T-helper 1 cell treated with Interleukin-12 subunit alpha and Interleukin-12 subunit beta and Interleukin-4 antibody, amounts not matched to agents 30 μg/mL and 1 μg/mL, for 36 hours (primary cell): ENCODE measurements around the gene PEA15.

Experiments used
- H3K27ac Mint-ChIP-seq: one replicate; pipeline ENCODE4 v1.8.0; 2021; ENCODE audit warnings: mild to moderate bottlenecking, mixed read lengths
- H3K27me3 Mint-ChIP-seq: one replicate; pipeline ENCODE4 v1.8.0; 2021; ENCODE audit warnings: low read depth, mixed read lengths
- H3K36me3 Mint-ChIP-seq: one replicate; pipeline ENCODE4 v1.8.0; 2021; ENCODE audit warnings: low read depth, mixed read lengths
- H3K4me1 Mint-ChIP-seq: one replicate; pipeline ENCODE4 v1.8.0; 2021; ENCODE audit warnings: low read depth, mixed read lengths
- H3K4me3 Mint-ChIP-seq: one replicate; pipeline ENCODE4 v1.8.0; 2021; ENCODE audit warnings: mild to moderate bottlenecking, moderate library complexity, mixed read lengths
- H3K9me3 Mint-ChIP-seq: one replicate; pipeline ENCODE4 v1.8.0; 2021; ENCODE audit warnings: mixed read lengths

Gene PEA15

DNA sequence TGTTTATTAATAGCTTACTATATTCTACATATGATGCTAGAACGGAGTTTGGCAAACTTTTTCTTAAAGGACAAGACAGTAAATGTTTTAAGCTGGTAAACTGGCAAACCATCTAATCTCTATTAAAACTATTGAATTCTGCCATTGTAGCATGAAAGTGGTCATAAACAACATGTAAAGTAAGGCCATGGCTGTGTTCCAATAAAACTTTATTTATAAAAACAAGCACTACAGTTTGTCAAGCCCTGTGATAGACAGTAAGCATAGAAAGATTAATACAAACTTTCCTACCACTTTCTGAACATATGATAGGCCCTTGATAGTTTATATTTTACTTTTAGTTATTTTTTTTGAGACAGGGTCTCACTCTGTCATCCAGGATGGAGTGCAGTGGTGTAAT, 22.4 kb downstream of the PEA15 start:
- Mint-ChIP-seq H3K36me3 (peaks cover 32% of the 10 kb centered on the region), H3K27me3 (no peaks in the 10 kb centered on the region), H3K4me3 (no peak overlapping the region), H3K27ac (no peak overlapping the region), H3K4me1 (no peaks in the 10 kb centered on the region), H3K9me3 (no peaks in the 10 kb centered on the region)

GRCh38 chr1:160228431-160228830, 23.2 kb downstream of the PEA15 start:
- no peak overlapping the region for H3K4me3 Mint-ChIP-seq
- H3K27ac Mint-ChIP-seq: no peak overlapping the region
- no peaks in the 10 kb centered on the region for H3K9me3 Mint-ChIP-seq
- peaks cover 29% of the 10 kb centered on the region for H3K36me3 Mint-ChIP-seq
- H3K4me1 Mint-ChIP-seq: no peaks in the 10 kb centered on the region
- no peaks in the 10 kb centered on the region for H3K27me3 Mint-ChIP-seq

DNA sequence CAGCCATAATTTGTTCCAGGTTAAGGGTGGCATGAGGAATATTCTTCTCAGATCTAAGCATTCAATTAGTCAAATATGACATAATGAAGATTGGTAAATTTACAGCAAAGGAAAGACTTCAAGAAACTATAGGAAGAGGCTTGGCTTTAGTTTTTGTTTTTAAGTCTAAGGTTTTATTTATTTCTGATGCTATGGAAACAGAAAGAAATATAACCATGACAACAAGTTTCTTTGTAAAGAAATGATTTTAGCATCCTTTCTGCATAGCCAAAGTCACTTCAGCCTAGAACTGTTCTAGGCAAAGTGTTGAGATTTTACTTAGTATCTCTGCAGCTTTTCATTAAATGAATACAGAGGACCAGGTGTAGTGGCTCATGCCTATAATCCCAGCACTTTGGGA, 27.7 kb downstream of the PEA15 start:
- peaks cover 5% of the 10 kb centered on the region for H3K4me1 Mint-ChIP-seq
- H3K27me3 Mint-ChIP-seq: no peaks in the 10 kb centered on the region
- H3K36me3 Mint-ChIP-seq: peaks cover 38% of the 10 kb centered on the region

DNA sequence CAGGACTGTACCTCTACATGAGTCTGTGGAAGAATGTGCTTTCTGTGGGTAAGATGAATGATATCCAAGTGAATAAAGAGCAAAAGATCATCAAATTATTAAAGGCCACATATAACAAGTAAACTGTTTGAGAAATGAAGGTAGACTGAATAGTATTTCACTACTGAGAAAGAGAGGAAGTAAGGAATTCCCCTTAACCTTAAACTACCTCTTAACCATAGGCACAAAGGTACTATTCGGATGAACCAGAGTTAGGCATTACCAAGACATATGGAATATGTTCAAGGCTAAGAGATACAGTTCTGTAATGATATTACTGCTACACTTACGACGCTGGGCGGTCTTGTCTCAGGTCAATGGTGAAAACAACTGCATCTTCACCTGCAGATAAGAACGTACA, 31.6 kb downstream of the PEA15 start:
- H3K4me1 Mint-ChIP-seq: peaks cover 12% of the 10 kb centered on the region
- H3K36me3 Mint-ChIP-seq: peaks cover 41% of the 10 kb centered on the region
- no peak overlapping the region for H3K4me3 Mint-ChIP-seq
- H3K27ac Mint-ChIP-seq: no peak overlapping the region
- no peaks in the 10 kb centered on the region for H3K9me3 Mint-ChIP-seq
- H3K27me3 Mint-ChIP-seq: no peaks in the 10 kb centered on the region

More for the DNA sequence above, 27.7 kb downstream of the PEA15 start:
- H3K27ac Mint-ChIP-seq: no peak overlapping the region
- no peak overlapping the region for H3K4me3 Mint-ChIP-seq
- no peaks in the 10 kb centered on the region for H3K9me3 Mint-ChIP-seq

DNA sequence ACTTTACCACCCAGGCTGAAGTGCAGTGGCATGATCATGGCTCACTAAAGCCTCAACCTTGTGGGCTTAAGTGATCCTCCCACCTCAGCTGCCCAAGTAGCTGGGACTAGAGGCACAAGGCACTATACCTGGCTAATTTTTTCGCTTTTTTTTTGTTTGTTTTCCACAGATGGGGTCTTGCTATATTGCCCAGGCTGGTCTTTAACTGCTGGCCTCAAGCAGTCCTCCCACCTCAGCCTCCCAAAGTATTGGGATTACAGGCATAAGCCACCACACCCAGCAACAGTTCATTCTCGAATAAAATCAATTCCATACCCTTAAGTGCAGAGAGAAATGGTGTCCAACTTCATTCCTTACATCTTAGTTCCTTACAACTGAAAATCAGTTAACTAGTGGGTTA, 32.4 kb downstream of the PEA15 start:
- no peak overlapping the region for H3K4me3 Mint-ChIP-seq
- H3K36me3 Mint-ChIP-seq: peaks cover 41% of the 10 kb centered on the region
- no peaks in the 10 kb centered on the region for H3K9me3 Mint-ChIP-seq
- peaks cover 12% of the 10 kb centered on the region for H3K4me1 Mint-ChIP-seq
- no peaks in the 10 kb centered on the region for H3K27me3 Mint-ChIP-seq
- H3K27ac Mint-ChIP-seq: peak overlapping the region; percentile 45

- Mint-ChIP-seq H3K4me1 (peaks cover 12% of the 10 kb centered on the region), H3K27me3 (no peaks in the 10 kb centered on the region), H3K9me3 (no peaks in the 10 kb centered on the region), H3K36me3 (peaks cover 39% of the 10 kb centered on the region), H3K4me3 (no peak overlapping the region), H3K27ac (no peak overlapping the region)
These were observed 33.2 kb downstream of the PEA15 start for GRCh38 chr1:160238408-160238807.

- Mint-ChIP-seq H3K27me3 (no peaks in the 10 kb centered on the region), H3K4me3 (no peak overlapping the region), H3K36me3 (peaks cover 33% of the 10 kb centered on the region), H3K4me1 (peaks cover 13% of the 10 kb centered on the region), H3K9me3 (no peaks in the 10 kb centered on the region), H3K27ac (no peak overlapping the region)
These were observed 34.6 kb downstream of the PEA15 start for GRCh38 chr1:160239582-160240299.

GRCh38 chr1:160243767-160244166, 38.6 kb downstream of the PEA15 start:
- Mint-ChIP-seq H3K36me3 (peaks cover 16% of the 10 kb centered on the region), H3K4me1 (peaks cover 3% of the 10 kb centered on the region), H3K27me3 (no peaks in the 10 kb centered on the region), H3K27ac (no peak overlapping the region), H3K4me3 (no peak overlapping the region), H3K9me3 (no peaks in the 10 kb centered on the region)

- H3K4me3 Mint-ChIP-seq: no peak overlapping the region
- H3K36me3 Mint-ChIP-seq: peaks cover 15% of the 10 kb centered on the region
- no peaks in the 10 kb centered on the region for H3K9me3 Mint-ChIP-seq
- H3K4me1 Mint-ChIP-seq: peaks cover 1% of the 10 kb centered on the region
- no peaks in the 10 kb centered on the region for H3K27me3 Mint-ChIP-seq
- no peak overlapping the region for H3K27ac Mint-ChIP-seq
These were observed 39.0 kb downstream of the PEA15 start for GRCh38 chr1:160244209-160244608.

- Mint-ChIP-seq H3K4me1 (peaks cover 1% of the 10 kb centered on the region), H3K36me3 (peaks cover 5% of the 10 kb centered on the region), H3K27ac (no peak overlapping the region), H3K4me3 (no peak overlapping the region), H3K27me3 (no peaks in the 10 kb centered on the region), H3K9me3 (no peaks in the 10 kb centered on the region)
These were observed 40.2 kb downstream of the PEA15 start for GRCh38 chr1:160245434-160245833.

DNA sequence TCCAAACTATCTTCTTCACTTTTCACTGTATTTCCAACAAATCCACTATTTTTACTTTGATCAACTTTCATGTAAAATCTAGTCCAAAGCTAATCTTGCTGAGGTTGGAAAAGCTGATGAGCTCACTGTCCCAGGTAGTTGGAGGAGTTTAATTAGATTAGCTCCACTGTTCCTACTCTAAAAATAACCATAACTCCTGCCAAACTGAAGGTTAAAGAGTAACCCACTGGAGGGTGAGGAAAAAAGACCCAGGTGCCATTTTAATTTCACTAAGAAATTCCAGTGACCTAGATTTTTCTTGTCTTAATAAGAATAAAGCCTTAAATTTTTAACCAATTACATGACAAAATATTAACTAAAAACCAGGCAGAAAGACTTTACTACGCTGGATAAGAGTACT, 41.9 kb downstream of the PEA15 start:
- Mint-ChIP-seq H3K4me1 (peaks cover 5% of the 10 kb centered on the region), H3K36me3 (peaks cover 3% of the 10 kb centered on the region), H3K9me3 (no peaks in the 10 kb centered on the region), H3K27ac (no peak overlapping the region), H3K4me3 (no peak overlapping the region), H3K27me3 (no peaks in the 10 kb centered on the region)

- Mint-ChIP-seq H3K27me3 (no peaks in the 10 kb centered on the region), H3K27ac (no peak overlapping the region), H3K9me3 (no peaks in the 10 kb centered on the region), H3K36me3 (peaks cover 9% of the 10 kb centered on the region), H3K4me3 (no peak overlapping the region), H3K4me1 (peaks cover 4% of the 10 kb centered on the region)
These were observed 45.8 kb downstream of the PEA15 start for GRCh38 chr1:160251011-160251410.

- peaks cover 4% of the 10 kb centered on the region for H3K4me1 Mint-ChIP-seq
- H3K27ac Mint-ChIP-seq: no peak overlapping the region
- no peak overlapping the region for H3K4me3 Mint-ChIP-seq
- H3K36me3 Mint-ChIP-seq: peaks cover 9% of the 10 kb centered on the region
- no peaks in the 10 kb centered on the region for H3K9me3 Mint-ChIP-seq
- H3K27me3 Mint-ChIP-seq: no peaks in the 10 kb centered on the region
These were observed 46.7 kb downstream of the PEA15 start for GRCh38 chr1:160251687-160252526.

DNA sequence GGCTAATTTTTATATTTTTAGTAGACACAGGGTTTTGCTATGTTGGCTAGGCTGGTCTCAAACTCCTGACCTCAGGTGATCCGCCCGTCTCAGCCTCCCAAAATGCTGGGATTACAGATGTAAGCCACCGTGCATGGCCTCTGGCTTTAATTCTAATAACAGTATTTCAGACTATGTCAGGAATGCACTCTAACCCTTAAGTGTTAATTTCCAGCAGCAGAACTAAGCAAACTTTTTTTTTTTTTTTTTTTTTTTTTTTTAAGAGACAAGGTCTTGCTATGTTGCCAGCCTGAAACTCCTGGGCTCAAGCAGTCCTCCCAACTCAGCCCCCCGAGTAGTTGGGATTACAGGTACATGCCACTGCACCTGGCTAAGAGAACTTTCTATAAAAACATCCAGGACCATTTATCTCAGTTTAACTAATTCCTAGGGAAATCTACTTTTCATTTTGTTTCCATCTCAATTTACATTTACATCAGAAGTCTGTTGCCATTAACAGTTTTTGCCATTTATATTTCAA, 50.7 kb downstream of the PEA15 start:
- Mint-ChIP-seq H3K4me3 (no peak overlapping the region), H3K27me3 (no peaks in the 10 kb centered on the region), H3K36me3 (peaks cover 21% of the 10 kb centered on the region), H3K27ac (no peak overlapping the region), H3K9me3 (no peaks in the 10 kb centered on the region), H3K4me1 (peaks cover 19% of the 10 kb centered on the region)
